Stimulated activated CD4-positive, alpha-beta T cell treated with anti-CD3 and anti-CD28 coated beads, TNF-alpha, amount 100 ng/mL, for 4 hours (primary cell): ENCODE results near the gene SLC25A42.
"Not testable (repeated sequence)": the region's sequence is repeated elsewhere in the genome, so short reads cannot be mapped to it uniquely, and the experiment has no call there.

Source experiments
- DNase-seq, 3 experiments: peaks; one replicate each; pipeline ENCODE4 v3.0.0-alpha.2; 2020; ENCODE audit warnings: low read depth in 3 of 3

Gene SLC25A42

DNA sequence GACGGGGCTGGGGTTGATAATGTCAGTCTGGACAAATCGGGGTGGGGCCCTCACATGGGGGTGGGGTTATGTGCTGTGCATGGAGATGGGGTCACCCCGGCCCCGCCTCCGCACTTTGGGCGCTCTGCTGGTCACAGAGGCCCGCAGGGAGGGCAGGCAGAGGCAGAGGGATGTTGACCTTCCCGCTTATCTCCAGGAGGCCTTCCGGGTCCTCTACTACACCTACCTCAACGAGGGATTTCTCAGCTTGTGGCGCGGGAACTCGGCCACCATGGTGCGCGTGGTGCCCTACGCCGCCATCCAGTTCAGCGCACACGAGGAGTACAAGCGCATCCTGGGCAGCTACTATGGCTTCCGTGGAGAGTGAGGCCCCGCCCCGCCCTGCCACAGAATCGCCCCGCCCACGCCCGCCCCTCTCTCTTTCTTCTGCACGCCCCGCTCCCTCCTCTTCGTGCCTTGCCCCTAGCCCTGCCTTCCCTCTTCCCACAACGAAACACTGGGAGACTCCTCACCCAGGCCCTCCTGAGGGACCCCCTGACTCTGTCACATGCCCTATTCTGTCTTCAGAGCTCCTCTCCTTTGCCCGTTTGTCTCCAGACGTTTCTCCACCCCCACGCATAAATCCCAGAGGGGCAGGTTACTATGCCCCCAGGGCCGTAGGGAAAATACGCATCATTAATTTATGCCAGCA is 41.7 kb downstream of the SLC25A42 start:
- DNase-seq, result no peak

DNA sequence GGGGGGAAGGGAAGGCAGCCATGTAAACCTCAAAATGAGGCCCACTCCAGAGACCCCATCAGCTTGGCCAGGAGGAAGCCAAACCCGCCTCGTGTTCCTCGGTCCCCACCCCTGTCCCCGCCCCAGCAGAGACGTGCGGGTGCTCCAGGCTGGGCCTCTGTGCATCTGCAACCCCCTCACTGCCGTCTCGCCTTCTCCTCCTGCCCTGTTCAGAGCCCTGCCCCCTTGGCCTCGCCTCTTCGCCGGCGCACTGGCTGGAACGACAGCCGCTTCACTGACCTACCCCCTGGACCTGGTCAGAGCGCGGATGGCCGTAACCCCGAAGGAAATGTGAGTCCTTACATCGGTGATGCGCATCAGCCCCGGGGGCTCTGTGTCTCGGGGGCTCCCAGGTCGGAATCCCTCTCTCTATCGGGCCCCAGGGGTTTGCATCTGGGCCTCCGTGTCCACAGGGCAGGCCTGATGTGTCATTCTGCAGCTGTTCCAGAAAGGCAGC is 42.3 kb downstream of the SLC25A42 start:
- DNase-seq, result no peak

DNA sequence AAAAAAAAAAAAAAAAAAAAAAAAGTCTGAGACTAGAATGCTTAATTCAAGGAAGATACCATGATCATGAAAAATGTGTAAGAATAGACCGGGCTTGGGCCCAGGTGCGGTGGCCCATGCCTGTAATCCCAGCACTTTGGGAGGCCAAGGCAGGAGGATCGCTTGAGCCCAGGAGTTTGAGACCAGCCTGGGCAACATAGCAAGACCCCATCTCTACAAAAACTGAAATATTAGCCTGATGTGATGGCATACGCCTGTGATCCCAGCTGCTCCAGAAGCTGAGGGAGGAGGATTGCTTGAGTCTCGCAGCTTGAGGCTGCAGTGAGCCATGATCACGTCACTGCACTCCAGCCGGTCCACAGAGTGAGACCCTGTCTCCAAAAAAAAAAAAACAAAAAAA is 43.1 kb downstream of the SLC25A42 start:
- not testable (repeated sequence) for DNase-seq

DNA sequence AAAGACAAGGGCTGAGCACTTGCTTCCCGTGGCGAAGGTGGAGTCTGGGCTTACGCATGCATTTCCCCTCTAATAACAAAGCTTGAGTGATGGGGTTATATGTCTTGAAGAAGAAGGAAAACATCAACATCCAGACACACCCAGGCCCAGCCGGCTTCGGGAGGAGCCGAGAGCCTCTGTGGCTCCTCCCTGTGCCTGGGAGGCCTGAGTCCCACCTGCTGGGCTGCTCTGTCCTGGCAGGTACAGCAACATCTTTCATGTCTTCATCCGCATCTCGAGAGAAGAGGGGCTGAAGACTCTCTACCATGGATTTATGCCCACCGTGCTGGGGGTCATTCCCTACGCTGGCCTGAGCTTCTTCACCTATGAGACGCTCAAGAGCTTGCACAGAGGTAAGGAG is 43.9 kb downstream of the SLC25A42 start:
- no peak for DNase-seq

DNA sequence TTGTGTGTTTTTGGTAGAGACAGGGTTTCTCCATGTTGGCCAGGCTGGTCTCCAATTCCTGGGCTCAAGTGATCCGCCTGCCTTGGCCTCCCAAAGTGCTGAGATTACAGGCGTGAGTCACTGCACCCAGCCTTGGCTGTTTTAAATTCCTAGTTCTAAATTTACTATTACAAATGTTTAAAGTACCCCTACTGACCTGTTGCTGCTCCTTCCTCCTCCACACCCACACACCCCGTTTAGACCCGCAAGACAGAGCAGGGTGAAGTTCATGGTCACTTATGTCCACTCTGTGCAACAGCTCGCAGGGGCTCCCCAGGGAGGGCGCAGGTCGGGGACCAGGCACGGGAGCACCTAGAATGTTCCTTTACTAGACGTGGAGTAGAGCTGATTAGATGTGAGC is 45.8 kb downstream of the SLC25A42 start:
- no peak for DNase-seq

DNA sequence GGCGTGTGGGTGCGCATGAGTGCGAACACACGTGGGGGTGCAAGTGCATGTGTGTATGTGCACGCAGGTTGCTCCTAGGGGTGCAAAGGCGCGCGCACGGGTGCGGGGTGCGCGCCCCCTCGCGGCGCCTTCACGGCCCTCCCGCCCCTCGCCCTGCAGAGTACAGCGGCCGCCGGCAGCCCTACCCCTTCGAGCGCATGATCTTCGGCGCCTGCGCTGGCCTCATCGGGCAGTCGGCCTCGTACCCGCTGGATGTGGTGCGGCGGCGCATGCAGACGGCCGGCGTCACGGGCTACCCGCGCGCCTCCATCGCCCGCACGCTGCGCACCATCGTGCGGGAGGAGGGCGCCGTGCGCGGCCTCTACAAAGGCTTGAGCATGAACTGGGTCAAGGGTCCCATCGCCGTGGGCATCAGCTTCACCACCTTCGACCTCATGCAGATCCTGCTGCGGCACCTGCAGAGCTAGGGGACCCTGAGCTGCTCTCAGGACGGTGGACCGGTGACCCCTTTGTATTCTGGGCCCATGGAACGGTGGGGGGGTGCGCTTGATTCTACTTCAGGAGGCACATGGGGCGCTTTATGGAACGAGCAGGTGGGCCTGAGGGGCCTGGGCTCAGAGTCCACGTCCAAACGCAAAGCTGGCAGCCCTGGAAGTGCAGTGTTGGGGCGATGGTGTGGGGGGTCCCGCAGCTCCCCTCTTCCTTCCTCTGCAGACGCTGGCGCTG is 46.8 kb downstream of the SLC25A42 start:
- DNase-seq, result no peak

DNA sequence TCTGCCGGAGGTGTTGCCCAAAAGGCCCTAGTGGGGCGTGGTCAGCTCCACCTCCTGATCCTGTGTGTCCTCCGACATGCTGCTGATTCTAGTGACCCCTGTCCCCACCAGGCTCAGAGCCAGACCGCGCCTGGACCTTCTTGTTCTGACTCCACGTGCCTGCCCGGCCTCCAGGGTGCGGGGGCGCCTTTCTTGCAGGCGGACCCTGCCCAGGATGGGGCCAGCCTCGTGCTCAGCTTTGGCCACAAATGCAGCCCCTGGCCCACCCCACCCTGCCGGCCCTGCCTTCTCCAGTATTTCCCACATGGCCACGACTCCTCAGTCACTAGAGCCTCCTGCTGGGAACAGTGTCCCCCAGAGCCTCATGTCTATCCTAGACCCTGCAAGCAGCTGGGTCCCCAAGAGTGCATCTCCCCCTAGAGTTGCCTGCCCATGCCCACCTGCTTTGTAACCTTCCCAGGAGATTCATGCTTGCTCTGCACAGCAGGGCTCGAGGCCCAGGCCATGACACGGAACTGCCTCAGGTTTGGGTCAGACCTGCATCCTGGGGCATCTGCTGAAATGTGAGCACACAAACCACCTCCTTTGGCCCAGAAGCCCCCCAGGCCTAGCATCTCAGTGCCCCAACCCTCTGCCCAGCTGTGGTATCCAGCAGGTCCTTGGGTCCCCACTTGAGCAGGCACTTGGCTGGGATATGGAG is 47.5 kb downstream of the SLC25A42 start:
- no peak for DNase-seq

DNA sequence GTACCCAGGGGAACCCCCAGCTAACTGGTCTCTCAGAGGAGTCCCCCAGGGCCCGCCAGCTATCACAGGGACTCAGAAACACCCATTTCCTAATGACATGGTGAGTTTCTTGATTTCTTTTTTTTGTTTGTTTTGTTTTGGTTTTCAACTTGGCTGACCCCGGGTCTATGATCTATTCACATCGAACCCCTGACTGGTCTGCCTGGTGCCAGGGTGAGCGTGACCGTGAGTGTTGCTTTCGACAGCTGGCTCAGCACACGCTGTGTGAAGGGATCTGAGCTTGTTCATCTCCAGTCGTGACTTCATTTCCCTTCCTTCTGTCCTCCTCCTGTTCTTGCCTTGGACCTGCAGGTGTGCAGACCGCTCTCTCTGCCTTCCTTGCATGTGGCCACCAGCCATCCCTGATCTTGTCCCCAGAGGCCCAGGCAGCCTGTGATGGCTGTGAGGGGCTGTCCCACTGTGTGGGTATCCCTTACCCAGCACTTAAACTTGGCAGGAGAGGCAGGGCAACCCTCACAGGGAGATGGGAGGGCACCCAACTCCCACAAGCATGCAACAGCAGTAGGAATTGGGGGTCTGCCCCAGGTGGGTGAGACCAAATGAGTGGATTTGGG is 48.3 kb downstream of the SLC25A42 start:
- no peak for DNase-seq

DNA sequence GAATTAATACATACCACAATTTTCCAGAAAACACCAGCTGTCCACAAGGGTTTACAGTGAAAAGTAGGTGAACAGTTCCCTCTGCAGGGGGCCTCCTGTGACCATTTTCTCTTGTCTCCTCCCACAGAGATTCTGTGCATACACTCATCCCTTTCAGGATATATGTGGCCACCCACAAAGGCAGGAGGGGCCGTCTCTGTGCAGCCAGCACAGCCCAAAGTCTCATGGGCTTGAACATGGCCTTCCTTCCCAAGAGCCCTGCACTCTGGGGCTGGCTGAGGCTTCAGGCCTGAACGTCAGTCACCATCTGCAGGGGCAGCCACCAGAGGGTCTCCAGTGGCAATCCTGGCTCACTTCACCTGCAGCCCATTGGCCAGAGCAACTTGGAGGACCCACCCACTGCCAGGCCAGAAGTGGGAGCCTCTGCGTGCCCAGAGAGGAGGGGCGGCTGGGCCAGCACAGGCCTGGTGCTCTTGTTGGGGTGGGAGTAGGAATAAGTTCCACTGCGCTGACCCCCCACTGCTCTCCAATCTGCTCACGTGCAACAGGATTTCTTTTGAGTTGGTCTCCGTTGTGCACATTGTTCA is 49.3 kb downstream of the SLC25A42 start:
- DNase-seq, result no peak

DNA sequence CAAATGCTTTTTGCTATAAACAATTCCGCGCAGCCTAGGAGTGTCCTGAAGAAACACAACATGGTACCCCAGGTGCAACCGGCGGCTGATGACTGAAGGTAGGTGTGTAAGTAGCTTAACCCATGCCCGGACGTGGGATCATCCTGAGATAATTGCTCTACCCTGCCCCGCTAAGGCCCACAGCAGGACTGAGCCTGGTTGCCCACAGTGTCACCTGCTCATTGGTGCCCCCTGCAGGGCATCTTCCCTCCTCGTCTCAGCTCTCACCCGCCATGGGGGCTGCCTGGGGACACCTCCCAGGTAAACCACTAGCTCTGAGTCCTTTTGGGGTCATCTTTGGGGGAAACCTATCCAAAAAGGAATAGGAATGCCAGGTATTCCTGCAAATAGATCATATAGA is 52.2 kb downstream of the SLC25A42 start:
- DNase-seq, result peak in 2 of 3 experiments; percentile 13 to 31

DNA sequence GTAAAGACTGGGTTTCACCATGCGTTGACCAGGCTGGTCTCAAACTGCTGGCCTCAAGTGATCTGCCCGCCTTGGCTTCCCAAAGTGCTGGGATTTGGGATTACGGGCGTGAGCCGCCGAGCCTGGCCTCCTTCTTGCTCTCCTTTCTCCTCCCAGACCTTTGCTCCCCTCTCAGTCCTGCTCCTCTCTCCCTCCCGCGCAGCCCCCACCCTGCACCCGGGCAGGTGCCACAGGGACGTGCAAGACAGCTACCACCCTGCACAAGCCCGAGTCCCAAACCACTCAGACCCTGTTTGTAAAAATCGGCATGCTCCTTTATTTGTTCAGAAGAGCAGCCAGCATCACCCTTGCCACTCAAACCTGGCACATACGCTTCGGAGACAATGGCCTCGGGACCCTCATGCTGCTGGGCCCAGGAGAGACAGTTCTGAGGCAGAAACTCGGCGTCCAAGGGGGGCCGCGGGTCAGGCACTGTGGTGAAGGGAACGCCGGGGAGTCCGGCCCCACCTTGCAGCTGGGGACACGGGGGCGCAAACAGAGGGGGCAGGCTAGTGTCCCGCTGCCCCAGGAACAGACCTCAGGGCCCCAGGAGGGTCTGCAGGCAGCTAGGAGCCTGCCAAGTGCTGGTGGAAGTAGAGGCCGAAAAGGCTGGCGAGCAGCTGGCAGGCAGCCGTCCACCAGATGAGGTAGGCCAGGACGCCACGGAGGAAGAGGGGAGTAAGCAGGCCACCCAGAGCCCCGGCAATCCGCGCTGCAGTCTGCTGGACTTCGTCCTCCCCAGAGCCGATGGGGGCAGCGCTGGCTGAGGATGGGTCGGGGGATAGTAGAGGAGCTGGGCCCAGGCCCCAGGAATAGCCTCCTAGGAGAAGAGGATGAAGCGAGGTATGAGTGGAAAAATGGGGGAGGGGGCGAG is 55.8 kb downstream of the SLC25A42 start:
- no peak for DNase-seq

DNA sequence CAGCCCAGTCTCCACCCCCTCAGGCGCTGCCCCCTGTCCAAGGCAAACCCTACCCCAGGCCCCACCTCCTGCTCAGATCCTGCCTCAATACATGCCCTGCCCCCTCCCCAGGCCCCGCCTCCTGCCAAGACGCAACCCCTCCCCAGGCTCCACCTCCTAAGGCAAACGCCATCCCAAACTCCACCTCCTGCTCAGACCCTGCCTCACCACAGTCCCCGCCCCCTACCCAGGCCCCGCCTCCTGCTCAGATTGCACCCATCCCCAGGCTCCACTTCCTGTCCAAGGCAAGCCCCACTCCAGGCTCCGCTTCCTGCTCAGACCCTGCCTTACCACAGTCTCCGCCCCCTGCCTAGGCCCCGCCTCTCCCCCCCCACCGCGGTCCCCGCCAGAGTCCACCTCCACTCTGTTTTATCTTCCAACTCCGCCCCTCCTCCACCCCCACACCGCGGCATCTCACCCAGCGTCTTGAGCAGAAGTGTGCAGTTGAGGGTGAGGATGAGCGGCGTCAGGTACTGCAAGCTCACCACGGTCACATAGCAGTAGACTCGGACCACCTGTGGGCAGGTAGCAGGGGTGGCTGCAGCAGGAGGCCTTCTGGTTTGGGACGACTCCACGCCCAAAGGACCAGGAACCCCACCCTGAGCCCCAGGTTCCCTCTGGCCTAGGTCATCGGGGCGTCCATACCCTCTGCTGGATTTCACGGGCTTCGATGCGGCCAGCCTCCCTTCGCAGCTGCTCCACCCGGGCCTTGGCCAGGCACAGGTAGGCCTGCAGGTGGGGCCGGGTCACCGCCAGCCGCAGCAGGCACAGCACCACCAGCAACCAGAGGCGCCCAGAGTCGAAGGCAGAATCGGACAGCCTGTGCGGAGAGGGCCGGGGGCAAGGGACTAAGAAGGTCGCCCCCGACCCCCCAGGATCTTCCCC is 56.8 kb downstream of the SLC25A42 start:
- no peak for DNase-seq

DNA sequence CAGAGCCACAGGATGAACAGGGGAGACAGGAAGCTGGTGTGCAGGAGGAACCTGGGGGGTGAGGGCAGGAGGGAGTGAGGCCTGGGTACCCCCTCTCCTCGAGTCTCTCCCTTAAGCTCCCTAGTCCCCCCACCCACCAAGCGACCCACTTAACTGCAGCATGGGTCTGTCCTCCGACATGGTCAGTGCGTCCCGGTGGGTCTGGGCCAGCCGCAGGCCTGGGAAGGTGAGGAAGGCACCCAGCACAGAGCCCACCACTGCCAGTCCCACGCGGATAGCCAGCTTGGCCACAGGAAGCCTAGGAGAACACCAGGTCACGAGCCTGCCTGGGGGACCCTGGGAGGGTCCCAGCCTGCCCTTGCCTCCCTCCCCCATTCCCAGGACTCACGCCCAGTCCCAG is 57.6 kb downstream of the SLC25A42 start:
- DNase-seq, result no peak

DNA sequence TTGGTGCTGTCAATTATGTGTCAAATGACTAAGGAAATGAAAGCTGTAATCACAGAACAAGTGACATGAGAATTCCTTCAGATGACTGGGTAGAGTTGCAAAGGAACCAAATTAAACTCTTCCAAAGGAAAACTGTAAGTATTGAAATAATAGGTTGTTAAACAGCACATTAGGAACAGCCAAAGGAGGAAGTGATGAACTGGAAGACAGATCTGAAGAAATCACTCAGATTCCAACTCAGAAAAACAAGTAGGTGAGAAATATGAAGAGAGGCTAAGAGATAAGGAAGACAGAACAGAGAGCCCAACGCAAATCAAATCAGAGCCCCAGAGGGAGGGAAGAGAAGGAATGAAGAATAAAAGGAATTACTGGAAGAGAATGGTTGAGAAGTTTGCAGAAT is 59.1 kb downstream of the SLC25A42 start:
- no peak for DNase-seq

DNA sequence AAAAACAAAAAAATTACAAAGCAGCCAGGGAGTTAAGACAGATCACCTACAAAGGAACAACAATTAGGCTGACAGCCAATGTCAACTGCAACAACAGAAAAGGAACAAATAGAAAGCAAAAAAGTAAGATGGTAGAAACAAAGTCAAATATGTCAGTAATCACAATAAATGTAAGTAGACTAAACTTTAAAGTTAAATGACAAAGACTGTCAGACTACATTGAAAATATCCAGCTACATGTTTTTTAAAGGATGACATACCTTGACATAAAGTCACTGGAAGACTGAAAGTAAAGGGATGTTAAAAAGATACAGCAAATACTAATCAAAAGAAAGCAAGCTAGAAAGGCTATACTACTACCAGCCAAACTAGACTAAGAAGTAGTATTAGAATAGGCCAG is 59.6 kb downstream of the SLC25A42 start:
- DNase-seq, result no peak

DNA sequence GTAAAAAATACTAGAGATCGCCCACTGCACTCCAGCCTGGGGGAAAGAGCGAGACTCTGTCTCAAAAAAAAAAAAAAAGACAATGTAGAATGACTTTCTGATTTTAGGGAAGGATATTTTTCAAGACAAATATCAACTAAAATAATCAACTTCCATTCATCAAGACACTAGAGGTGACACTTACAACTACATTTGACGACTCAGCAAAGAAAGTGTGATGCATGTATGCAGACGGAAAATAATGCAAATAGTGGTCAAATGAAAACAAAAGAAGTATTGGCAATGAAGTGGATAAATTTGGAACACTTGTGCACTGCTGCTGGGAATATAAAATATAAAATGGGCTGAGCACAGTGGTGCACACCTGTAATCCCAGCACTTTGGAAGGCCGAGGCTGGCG is 62.3 kb downstream of the SLC25A42 start:
- no peak for DNase-seq

DNA sequence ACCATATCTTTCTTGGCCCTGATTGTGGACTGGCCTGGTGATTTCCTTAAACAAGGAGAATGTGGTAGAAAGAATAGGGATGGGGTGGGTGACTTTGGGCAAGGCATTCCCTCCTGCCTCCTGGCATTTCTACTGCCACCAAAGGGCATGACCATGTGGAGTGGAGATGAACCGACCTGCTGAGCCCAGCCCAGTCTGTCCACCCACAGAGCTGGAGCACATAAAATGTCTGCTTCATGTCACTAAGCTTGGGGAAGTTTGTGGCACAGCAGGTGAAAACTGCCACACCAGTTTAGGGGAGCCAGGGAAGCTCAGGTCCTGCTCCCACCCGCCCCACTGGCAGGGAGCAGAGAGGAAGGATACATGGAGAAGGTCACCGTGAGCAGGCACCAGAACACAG is 68.2 kb downstream of the SLC25A42 start:
- no peak for DNase-seq

DNA sequence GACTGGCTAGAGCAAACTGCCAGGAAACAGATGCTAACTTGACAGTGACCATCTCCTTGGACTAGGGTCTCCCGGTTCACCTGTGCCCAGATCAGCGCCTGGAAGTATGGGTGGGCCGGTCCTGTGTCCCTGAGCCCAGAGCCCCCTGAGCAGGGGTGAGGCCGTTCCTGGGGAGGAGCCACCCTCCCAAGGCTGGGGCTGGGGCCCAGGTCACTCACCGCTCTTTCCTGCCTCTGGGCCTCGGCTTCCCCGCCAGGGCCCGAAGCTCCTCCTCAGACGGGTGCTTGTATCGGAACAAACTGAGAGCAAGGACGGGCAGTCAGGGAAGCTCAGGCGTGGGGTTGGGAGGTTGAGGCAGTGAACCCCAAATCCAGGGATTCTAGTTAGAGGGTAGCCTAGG is 69.1 kb downstream of the SLC25A42 start:
- no peak for DNase-seq

DNA sequence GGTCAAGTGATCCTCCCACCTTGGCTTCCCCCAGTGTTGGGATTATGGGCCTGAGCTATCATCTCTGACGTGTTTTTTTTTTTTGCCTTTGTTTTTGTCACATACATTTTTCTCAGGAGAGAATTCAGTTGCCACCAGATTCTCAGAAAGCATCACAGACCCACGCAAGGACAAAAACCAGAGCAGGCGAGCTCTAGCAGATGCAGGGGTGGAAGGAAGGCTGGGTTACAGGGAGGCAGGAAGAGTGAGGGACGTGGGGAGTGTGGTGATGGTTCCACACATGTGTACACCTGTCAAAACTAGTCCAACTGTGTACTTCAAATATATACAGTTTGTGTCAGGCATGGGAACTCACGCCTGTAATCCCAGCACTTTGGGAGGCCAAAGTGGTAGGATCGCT is 70.2 kb downstream of the SLC25A42 start:
- DNase-seq, result no peak

DNA sequence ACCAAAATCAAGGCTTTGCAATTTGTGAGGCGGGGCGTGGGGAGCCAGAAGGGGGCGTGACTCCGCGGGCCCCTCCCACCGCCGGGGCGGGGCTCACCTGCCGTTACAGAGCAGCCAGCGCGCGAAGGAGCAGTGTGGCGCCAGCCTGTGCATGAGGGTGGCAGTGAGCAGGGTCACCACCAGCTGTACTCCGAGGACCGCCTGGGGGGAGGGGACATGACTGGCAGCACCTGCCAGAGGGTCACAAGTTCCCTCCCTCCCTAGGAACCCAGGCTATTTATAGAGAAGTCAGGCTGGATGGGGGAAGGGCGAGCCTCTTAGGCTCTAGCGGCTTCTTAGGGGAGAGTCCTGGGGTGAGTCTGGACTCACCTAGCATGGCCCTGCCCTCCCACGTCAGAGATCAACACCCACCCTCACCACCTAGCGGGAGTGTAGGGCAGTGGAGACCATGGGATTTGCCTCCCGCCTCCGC is 70.9 kb downstream of the SLC25A42 start:
- DNase-seq, result peak in 1 of 3 experiments; percentile 30
